CD4-positive, alpha-beta T cell (primary cell): ENCODE data around the gene SUPT20HL1. TPM values are rescaled to one million over a fixed set of nuclear protein-coding genes. Genes with fewer than 3 reads are reported as not detected.

Experiments
- ATAC-seq: fragments of 200-7000 bp; cut with Tn5 transposase; one replicate; pipeline ENCODE4 v1.10.0; 2022; ENCODE audit warnings: mild to moderate bottlenecking; ENCODE audit not compliant: poor library complexity
- CTCF ChIA-PET: fragments of 350-600 bp; sonication (Branson Sonifier 250); formaldehyde crosslinking; loops from one replicate; lab custom pipeline; 2021; ENCODE audit warnings: antibody characterized with exemption, inconsistent platforms; lab: Charles Lee
- POLR2A ChIA-PET: fragments of 350-600 bp; sonication (Branson Sonifier 250); formaldehyde crosslinking; loops from one replicate; lab custom pipeline; 2021; ENCODE audit warnings: antibody characterized with exemption, inconsistent platforms; lab: Charles Lee
- DNase-seq, 14 experiments: peaks; one replicate each; pipeline ENCODE4 v3.0.0-alpha.2; 2013 to 2020; ENCODE audit warnings: mixed read lengths in 2 of 14
- H3K27ac ChIP-seq, 2 donors: one replicate each; pipeline versions ENCODE4 v1.5.1 to v1.7.0; 2013; ENCODE audit warnings: low read length in 2 of 2, low read depth in 1 of 2, mild to moderate bottlenecking in 1 of 2
- H3K27me3 ChIP-seq, 2 experiments: 1 replicate in 1 of 2; 2 replicates in 1 of 2; pipeline versions ENCODE4 v1.6.1 to v1.7.0; 2013; ENCODE audit warnings: low read length in 2 of 2, control low read depth in 1 of 2, mild to moderate bottlenecking in 1 of 2, moderate library complexity in 1 of 2; ENCODE audit not compliant: insufficient read depth in 2 of 2, control insufficient read depth in 1 of 2
- H3K36me3 ChIP-seq: one replicate; pipeline ENCODE4 v1.6.1; 2013; ENCODE audit warnings: low read length, control low read depth; ENCODE audit not compliant: insufficient read depth
- H3K4me1 ChIP-seq: one replicate; pipeline ENCODE4 v1.6.1; 2013; ENCODE audit warnings: low read length, control low read depth; ENCODE audit not compliant: insufficient read depth
- H3K4me3 ChIP-seq: one replicate; pipeline ENCODE4 v1.5.1; 2013; ENCODE audit warnings: mild to moderate bottlenecking, low read length, moderate library complexity
- H3K9me3 ChIP-seq, 2 experiments: 1 replicate in 1 of 2; 2 replicates in 1 of 2; pipeline versions ENCODE4 v1.6.1 to v1.7.0; 2013; ENCODE audit warnings: low read length in 2 of 2, mild to moderate bottlenecking in 2 of 2, control low read depth in 1 of 2, moderate library complexity in 1 of 2; ENCODE audit not compliant: control insufficient read depth in 1 of 2, insufficient read depth in 1 of 2
- H3K27ac Mint-ChIP-seq: one replicate; pipeline ENCODE4 v1.8.0; 2020; ENCODE audit warnings: mixed read lengths
- H3K27me3 Mint-ChIP-seq: one replicate; pipeline ENCODE4 v1.8.0; 2021; ENCODE audit warnings: mixed read lengths
- H3K36me3 Mint-ChIP-seq: one replicate; pipeline ENCODE4 v1.8.0; 2021; ENCODE audit warnings: low read depth, mixed read lengths
- H3K4me1 Mint-ChIP-seq: one replicate; pipeline ENCODE4 v1.8.0; 2021; ENCODE audit warnings: low read depth, mixed read lengths
- H3K4me3 Mint-ChIP-seq: one replicate; pipeline ENCODE4 v1.8.0; 2020; ENCODE audit warnings: mild to moderate bottlenecking, mixed read lengths
- H3K9me3 Mint-ChIP-seq: one replicate; pipeline ENCODE4 v1.8.0; 2020; ENCODE audit warnings: mixed read lengths
- CTCF ChIP-seq: fragments of 200-600 bp; IDR thresholded peaks from one replicate; pipeline ENCODE4 v1.8.0; 2022; ENCODE audit warnings: antibody characterized with exemption, mild to moderate bottlenecking
- intact Hi-C, 2 experiments: fragments of 100-400 bp; cut with DNase I in 1 of 2; cut with micrococcal nuclease in 1 of 2; formaldehyde crosslinking; loops; one replicate each; pipeline versions ENCODE4 v1.15.1 to v1.9.0; 2023 to 2025; cut with DNase I, micrococcal nuclease
- total RNA-seq, 174 experiments: library from RNA in 2 of 174; stranded (reverse) in 2 of 174; gene quantifications; one replicate each; pipeline ENCODE4 v1.2.3 and lab custom pipeline; 2021 to 2026

Gene SUPT20HL1
- total RNA-seq, 2 experiments from 2014 or later: not detected

DNA sequence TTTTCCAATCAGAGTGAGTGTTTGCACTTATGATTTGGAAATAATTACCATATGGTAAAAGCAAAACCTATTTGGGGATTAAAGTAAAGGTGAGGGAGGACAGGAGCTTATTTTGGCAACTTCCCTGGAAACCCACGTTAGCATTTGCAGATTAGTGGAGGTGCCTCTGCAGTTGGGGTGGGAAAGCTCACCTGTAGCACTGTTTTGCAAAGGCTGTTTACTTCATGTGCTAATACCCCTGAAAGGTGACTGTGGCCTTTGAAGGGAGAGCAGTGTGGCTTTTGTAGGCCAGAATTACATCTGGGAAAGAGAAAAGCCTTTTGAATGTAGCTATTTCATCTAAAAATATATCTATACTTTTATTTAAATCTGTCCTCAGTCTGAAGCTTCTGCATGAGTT lies 9.4 kb downstream of the SUPT20HL1 start:
- DNase-seq (no peak), ATAC-seq (no peak)
- Mint-ChIP-seq H3K27ac (no peak overlapping the region), H3K9me3 (no peaks in the 10 kb centered on the region), H3K4me3 (no peak overlapping the region), H3K4me1 (peaks cover 6% of the 10 kb centered on the region), H3K27me3 (no peaks in the 10 kb centered on the region), H3K36me3 (no peaks in the 10 kb centered on the region)
- Histone ChIP-seq H3K4me1 (peaks cover 6% of the 10 kb centered on the region), H3K27ac (no peak overlapping the region), H3K36me3 (no peaks in the 10 kb centered on the region), H3K27me3 (no peaks in the 10 kb centered on the region), H3K4me3 (no peak overlapping the region), H3K9me3 (no peaks in the 10 kb centered on the region)
- no peak for TF ChIP-seq CTCF
- intact Hi-C loops: loop anchor here in 1 of 2 experiments (5.0 kb wide), 2 partner anchors 113 to 772 kb away; no protein-coding TSS in a partner anchor
- POLR2A ChIA-PET: no interaction called here
- CTCF ChIA-PET: interaction anchor here (1.0 to 2.2 kb wide), 3 partner anchors 21 to 129 kb away, joined by 3 to 5 read pairs (median 4); no protein-coding TSS in a partner anchor

GRCh38 chrX:24371391-24371972 lies 11.0 kb downstream of the SUPT20HL1 start:
- no peaks in the 10 kb centered on the region for H3K36me3 Mint-ChIP-seq
- H3K9me3 ChIP-seq: no peaks in the 10 kb centered on the region
- H3K27ac Mint-ChIP-seq: no peak overlapping the region
- ATAC-seq (peak; percentile 73), DNase-seq (peak; percentile 24 to 78 (median 40))
- TF ChIP-seq CTCF: peak; percentile 58
- no peaks in the 10 kb centered on the region for H3K27me3 Mint-ChIP-seq
- H3K36me3 ChIP-seq: no peaks in the 10 kb centered on the region
- no peaks in the 10 kb centered on the region for H3K9me3 Mint-ChIP-seq
- peaks cover 6% of the 10 kb centered on the region for H3K4me1 ChIP-seq
- ChIA-PET CTCF (interaction anchor here (0.6 to 2.5 kb wide), 10 partner anchors 9 to 217 kb away, joined by 3 to 9 read pairs (median 4); no protein-coding TSS in a partner anchor), POLR2A (no interaction called here)
- H3K27me3 ChIP-seq: no peaks in the 10 kb centered on the region
- no peak overlapping the region for H3K4me3 Mint-ChIP-seq
- H3K27ac ChIP-seq: no peak overlapping the region
- intact Hi-C loops: loop anchor here (1.0 to 5.0 kb wide), 3 partner anchors 114 to 771 kb away; no protein-coding TSS in a partner anchor
- no peak overlapping the region for H3K4me3 ChIP-seq
- peaks cover 6% of the 10 kb centered on the region for H3K4me1 Mint-ChIP-seq

DNA sequence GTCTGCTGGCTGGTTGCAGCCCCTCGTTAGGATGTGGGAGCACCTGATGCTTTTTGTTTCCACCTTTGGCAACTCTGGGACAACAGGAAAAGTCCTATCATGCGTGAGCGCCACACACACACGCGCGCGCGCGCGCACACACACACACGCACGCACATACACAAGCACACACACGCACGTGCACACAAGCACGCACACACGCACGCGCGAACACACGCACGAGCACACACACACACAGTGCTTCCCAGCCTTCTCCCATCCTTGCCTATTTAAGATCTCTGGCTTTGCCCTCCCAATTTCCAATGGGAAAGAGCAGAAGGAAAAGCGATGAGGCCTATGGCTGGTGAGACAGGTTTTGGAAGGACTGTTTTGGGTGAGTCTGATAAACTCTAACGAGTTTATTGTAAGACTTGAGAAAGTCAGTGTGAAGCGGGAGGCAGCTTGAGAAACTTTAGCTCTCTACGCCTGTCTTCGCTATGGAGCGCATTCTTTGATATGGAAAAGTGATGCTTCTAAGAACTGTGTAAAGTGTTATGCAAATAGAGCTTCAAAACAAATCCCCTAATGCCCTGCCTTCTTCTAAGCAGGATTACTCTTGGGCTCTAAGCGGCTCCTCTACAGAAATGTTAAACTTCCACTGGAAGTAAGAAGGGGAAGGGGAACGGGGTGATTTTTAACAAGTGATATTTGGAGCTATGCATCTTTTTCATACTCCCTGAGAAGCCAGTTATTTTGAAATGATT lies 11.8 kb downstream of the SUPT20HL1 start:
- Mint-ChIP-seq H3K27ac (no peak overlapping the region), H3K4me3 (no peak overlapping the region), H3K4me1 (peaks cover 6% of the 10 kb centered on the region), H3K27me3 (no peaks in the 10 kb centered on the region), H3K9me3 (no peaks in the 10 kb centered on the region), H3K36me3 (no peaks in the 10 kb centered on the region)
- Histone ChIP-seq H3K36me3 (no peaks in the 10 kb centered on the region), H3K27ac (no peak overlapping the region), H3K4me1 (peaks cover 6% of the 10 kb centered on the region), H3K9me3 (no peaks in the 10 kb centered on the region), H3K4me3 (no peak overlapping the region), H3K27me3 (no peaks in the 10 kb centered on the region)
- intact Hi-C loops: loop anchor here in 1 of 2 experiments (5.0 kb wide), 2 partner anchors 115 to 770 kb away; no protein-coding TSS in a partner anchor
- ChIA-PET POLR2A (no interaction called here), CTCF (interaction anchor here (0.6 to 2.5 kb wide), 10 partner anchors 8 to 217 kb away, joined by 3 to 9 read pairs (median 4); no protein-coding TSS in a partner anchor)
- no peak for ATAC-seq
- no peak for TF ChIP-seq CTCF
- peak in 1 of 14 experiments; percentile 2 for DNase-seq
